Right cardiac atrium (tissue), 5 donors: ENCODE data around the gene NKAPL. TPM values are rescaled to one million over a fixed set of nuclear protein-coding genes. Genes with fewer than 3 reads are reported as not detected.

Experiments used
- ATAC-seq, 2 donors: fragments of 200-7000 bp; cut with Tn5 transposase; one replicate each; pipeline versions ENCODE4 v1.8.0 to v1.9.1; 2020; ENCODE audit warnings: moderate library complexity in 2 of 2, mild to moderate bottlenecking in 1 of 2
- DNase-seq, 3 donors: peaks; one replicate each; pipeline ENCODE4 v3.0.0-alpha.2; 2020
- H3K27ac ChIP-seq: one replicate; pipeline ENCODE4 v1.5.1; 2013; ENCODE audit warnings: mild to moderate bottlenecking, low read length, control low read depth, moderate library complexity
- H3K27me3 ChIP-seq: one replicate; pipeline ENCODE4 v1.6.1; 2013; ENCODE audit not compliant: control insufficient read depth, insufficient read depth
- H3K4me1 ChIP-seq: one replicate; pipeline ENCODE4 v1.6.1; 2013; ENCODE audit warnings: low read length; ENCODE audit not compliant: control insufficient read depth, insufficient read depth
- H3K4me3 ChIP-seq: one replicate; pipeline ENCODE4 v1.5.1; 2013; ENCODE audit warnings: low read length, control low read depth
- H3K9me3 ChIP-seq: one replicate; pipeline ENCODE4 v1.6.1; 2013; ENCODE audit warnings: low read length; ENCODE audit not compliant: control insufficient read depth
- WGBS: extraction: QIAGEN DNeasy Blood & Tissue Kit; methylation state at CpG from one replicate; pipeline ENCODE4 v1.1.7; 2013; 5-methylcytosine and 5-hydroxymethylcytosine counted together
- intact Hi-C, 4 donors: fragments of 100-400 bp; cut with DNase I; formaldehyde crosslinking; loops; one replicate each; pipeline versions ENCODE4 v1.11.0 to v1.14.0; 2022 to 2023
- polyA plus RNA-seq: library from polyadenylated mRNA; stranded (reverse); fragments of 200-250 nt; gene quantifications from one replicate; pipeline ENCODE4 v1.2.3, GENCODE V29; 2013
- total RNA-seq, 4 donors: library from RNA; stranded (reverse); fragmentation: NEBNext Ultra II Directional; extraction: Animal tissue kit (Norgen Biotek cat#: 25700); gene quantifications; one replicate each; pipeline ENCODE4 v1.2.1, GENCODE V29; 2021
- donor health status: healthy with polysubstance abuse.
- donor health status: DM: no; HTN: yes; CAD: no.
- donor health status: DM: no; HTN: no; CAD: no.
- donor health status: DM: no; HTN: yes; CAD: no; lungs with severe emphysema.
- donor health status: DM: yes; HTN: yes; CAD: no.

Gene NKAPL
- total and polyA plus RNA-seq, 5 donors: 5.5 to 6.4 (median 6.1) TPM

DNA sequence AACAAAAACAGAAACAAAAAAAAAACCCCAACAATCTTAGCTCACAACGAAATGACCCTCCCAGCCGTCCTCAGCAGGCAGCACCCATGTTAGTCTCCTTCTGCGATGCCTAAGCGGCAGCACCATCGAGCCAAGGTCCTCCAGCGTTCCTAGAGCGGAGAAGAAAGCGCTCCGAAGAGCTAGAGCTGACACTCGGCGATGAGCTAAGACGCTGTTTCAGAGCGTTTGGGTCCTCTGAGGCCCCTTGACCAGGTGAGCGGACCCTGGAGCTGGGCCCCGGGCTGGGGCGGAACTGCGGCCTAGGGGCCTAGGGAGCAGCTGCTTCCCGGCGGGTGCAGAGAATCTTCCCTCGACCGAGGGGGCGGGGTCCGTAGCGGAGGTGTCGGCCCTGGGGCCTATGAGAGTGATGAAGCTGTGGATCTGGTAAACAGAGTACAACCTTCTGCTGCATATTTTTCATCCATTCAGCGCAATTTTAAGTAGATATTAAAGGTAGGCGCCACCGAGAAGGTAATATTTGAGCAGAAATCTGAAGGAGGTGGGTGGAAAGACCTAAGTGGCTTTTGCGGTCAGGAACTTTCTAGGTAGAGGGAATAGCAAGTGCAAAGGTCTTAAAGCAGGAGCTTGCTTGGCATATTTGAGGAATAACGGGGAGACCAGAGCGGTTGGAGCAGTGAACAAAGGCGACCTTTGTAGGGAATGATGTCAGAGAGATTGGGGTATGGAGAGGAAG, 8.0 kb downstream of the NKAPL start, which contains the start of gene ZSCAN26:
Gene ZSCAN26, plus strand, starts transcription at position 182 of the 733 bp plus-strand sequence. CDS start 4,777 bp downstream, outside the sequence.
- Histone ChIP-seq H3K4me1 (peaks cover 2% of the 10 kb centered on the region), H3K4me3 (peak within 1 kb of the TSS; percentile 84), H3K27ac (peak within 1 kb of the TSS; percentile 97), H3K9me3 (no peaks in the 10 kb centered on the region), H3K27me3 (no peaks in the 10 kb centered on the region)
- peak; percentile 85 to 95 (median 94) for DNase-seq
- ATAC-seq: peak; percentile 98
- intact Hi-C loops: no loop called here
- under 1% methylated on average over 32 of the region's 32 CpGs for WGBS

- intact Hi-C loops: no loop called here
- WGBS: 1% methylated on average over 1 of the region's 1 CpG
Measured at GRCh38 chr6:28267695-28268059, 8.6 kb downstream of the NKAPL start.

GRCh38 chr6:28269492-28269891, 10.4 kb downstream of the NKAPL start:
- H3K9me3 ChIP-seq: no peaks in the 10 kb centered on the region
- peaks cover 2% of the 10 kb centered on the region for H3K4me1 ChIP-seq
- DNase-seq: no peak
- H3K4me3 ChIP-seq: no peak overlapping the region
- no peak overlapping the region for H3K27ac ChIP-seq
- intact Hi-C loops: no loop called here
- ATAC-seq: no peak
- H3K27me3 ChIP-seq: no peaks in the 10 kb centered on the region

More at GRCh38 chr6:28267695-28268059, 8.6 kb downstream of the NKAPL start:
- ATAC-seq (no peak), DNase-seq (no peak)
- peak overlapping the region; percentile 76 for H3K27ac ChIP-seq
- peak overlapping the region; percentile 84 for H3K4me3 ChIP-seq
- H3K27me3 ChIP-seq: no peaks in the 10 kb centered on the region
- H3K9me3 ChIP-seq: no peaks in the 10 kb centered on the region
- peaks cover 2% of the 10 kb centered on the region for H3K4me1 ChIP-seq

DNA sequence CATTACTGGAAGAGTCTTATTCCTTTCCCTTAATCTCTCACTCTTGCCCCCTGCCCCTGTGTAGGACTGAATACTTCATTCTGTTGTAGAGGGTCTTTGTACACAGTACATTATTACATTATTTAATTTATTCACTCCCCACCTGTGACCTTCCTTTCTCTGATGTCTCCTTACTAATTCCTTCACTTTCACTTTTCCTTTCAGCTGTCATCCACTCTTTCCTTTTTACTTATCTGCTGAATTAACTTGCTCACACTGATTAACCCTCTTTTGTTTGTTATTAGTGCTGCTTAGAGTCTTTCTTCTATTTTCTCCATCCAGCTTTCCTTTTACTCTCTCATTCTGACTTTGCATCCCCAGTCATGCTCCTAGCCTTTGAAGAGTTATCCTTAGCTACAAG, 15.8 kb downstream of the NKAPL start:
- Histone ChIP-seq H3K27me3 (no peaks in the 10 kb centered on the region), H3K4me1 (no peaks in the 10 kb centered on the region), H3K4me3 (no peak overlapping the region), H3K9me3 (no peaks in the 10 kb centered on the region), H3K27ac (no peak overlapping the region)
- no peak for DNase-seq
- intact Hi-C loops: loop anchor here in 1 of 4 donors (10.0 kb wide), 1 partner anchor 80 kb away; no protein-coding TSS in a partner anchor
- no peak for ATAC-seq

- Histone ChIP-seq H3K4me1 (no peaks in the 10 kb centered on the region), H3K4me3 (no peak overlapping the region), H3K9me3 (no peaks in the 10 kb centered on the region), H3K27ac (no peak overlapping the region), H3K27me3 (no peaks in the 10 kb centered on the region)
- ATAC-seq (no peak), DNase-seq (no peak)
- intact Hi-C loops: loop anchor here in 1 of 4 donors (10.0 kb wide), 1 partner anchor 77 kb away; no protein-coding TSS in a partner anchor
- 66% methylated on average over 3 of the region's 3 CpGs for WGBS
Measured at GRCh38 chr6:28277746-28278145, 18.6 kb downstream of the NKAPL start.

DNA sequence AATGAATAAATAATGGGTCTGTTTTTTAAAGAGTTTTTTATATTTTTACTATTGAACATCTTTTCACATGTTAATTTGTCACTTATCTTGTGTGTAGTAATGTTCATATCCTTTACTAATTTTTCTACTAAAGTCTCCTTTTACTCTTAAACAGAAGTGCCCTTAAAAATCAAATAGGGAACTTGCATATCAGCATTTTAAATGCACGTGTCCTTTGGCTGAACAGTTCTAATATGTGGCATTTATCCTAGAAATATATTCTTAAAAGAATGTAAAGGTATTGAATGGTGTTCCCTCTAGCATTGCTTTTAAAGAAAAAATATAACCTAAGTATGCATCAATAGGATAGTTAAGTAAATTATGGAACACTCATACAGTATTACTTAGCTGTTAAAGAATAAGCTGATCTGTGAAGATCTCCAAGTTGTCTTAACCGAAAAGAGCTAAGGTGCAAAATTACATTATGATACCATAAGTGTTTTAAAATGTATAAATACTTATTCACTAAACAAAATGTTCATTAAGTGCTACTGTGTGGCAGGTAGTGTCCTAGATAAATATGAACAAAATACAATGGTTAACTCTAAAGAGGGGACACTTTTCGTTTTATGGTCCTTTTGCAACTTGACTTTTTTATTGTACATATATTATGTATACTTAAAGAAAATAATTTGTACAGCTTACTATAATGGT, 21.6 kb downstream of the NKAPL start:
- H3K9me3 ChIP-seq: no peaks in the 10 kb centered on the region
- H3K4me3 ChIP-seq: peak overlapping the region; percentile 97
- intact Hi-C loops: loop anchor here in 1 of 4 donors (5.0 kb wide), 1 partner anchor 77 kb away; no protein-coding TSS in a partner anchor
- DNase-seq: no peak
- no peaks in the 10 kb centered on the region for H3K27me3 ChIP-seq
- 36% methylated on average over 3 of the region's 3 CpGs for WGBS
- no peak overlapping the region for H3K27ac ChIP-seq
- no peak for ATAC-seq
- no peaks in the 10 kb centered on the region for H3K4me1 ChIP-seq

DNA sequence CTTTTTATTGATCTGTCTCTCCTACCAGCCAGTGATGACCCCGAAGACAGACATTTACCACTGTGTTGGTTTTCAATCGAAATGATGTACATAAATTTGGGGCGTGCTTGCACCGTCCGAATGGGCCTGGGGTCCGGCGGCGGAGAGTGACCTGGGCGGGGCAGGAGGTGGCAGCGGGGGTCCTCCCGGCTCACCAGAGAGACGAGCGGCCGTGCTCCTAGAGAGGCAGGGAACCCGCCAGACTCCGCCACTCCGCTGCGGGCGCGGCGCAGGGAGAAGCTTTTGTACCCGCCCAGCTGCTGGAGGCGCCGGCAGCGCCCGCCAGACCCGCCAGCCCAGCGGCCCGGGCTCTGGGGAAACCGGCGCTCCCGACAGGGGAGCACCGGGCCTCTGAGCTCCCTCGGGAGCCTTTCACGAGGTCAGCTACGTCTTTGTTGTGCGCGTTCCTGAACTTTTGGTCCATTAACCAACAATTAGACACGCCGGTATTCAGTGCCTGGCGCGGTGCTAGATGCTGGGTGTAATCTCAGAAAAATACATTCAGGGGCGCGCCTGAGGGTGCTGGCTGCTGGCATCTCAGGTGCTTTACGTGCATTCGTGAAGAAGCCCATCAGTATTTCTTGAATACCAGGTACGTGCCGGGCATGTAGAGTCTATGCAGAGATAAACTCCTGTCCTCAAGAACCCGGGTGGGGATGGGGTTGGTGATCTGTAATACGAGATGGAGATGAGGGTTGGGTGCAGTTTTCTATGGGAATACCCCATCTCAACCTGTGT, 22.4 kb downstream of the NKAPL start, which contains the start of gene PGBD1:
Gene PGBD1, plus strand, starts transcription at position 285 of the 777 bp plus-strand sequence. CDS start 2,242 bp downstream, outside the sequence.
- no peaks in the 10 kb centered on the region for H3K27me3 ChIP-seq
- no peak within 1 kb of the TSS for H3K27ac ChIP-seq
- H3K9me3 ChIP-seq: no peaks in the 10 kb centered on the region
- WGBS: under 1% methylated on average over 50 of the region's 50 CpGs
- intact Hi-C loops: loop anchor here in 1 of 4 donors (5.0 kb wide), 1 partner anchor 76 kb away; no protein-coding TSS in a partner anchor
- DNase-seq (peak; percentile 88 to 94 (median 94)), ATAC-seq (peak; percentile 97 to 98)
- H3K4me1 ChIP-seq: no peaks in the 10 kb centered on the region
- peak within 1 kb of the TSS; percentile 97 for H3K4me3 ChIP-seq

- intact Hi-C loops: loop anchor here in 1 of 4 donors (5.0 kb wide), 1 partner anchor 74 kb away; no protein-coding TSS in a partner anchor
- no peak for ATAC-seq
Measured at GRCh38 chr6:28282926-28283325, 23.8 kb downstream of the NKAPL start.

DNA sequence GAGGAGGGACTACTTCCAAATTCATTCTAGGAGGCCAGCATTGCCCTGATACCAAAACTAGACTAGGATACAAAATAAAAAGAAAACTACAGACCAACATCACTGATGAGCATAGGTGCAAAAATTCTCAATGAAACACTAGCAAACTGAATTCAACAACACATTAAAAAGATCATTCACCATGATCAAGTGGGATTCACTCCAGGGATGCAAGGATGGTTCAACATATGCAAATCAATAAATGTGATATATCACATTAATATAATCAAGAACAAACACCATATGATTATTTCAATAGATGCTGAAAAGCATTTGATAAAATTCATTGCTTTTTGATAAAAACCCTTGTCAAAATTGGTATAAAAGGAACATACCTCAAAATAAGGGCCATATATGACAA, 32.5 kb downstream of the NKAPL start:
- Histone ChIP-seq H3K27me3 (no peaks in the 10 kb centered on the region), H3K9me3 (no peaks in the 10 kb centered on the region), H3K4me1 (no peaks in the 10 kb centered on the region), H3K27ac (no peak overlapping the region), H3K4me3 (no peak overlapping the region)
- ATAC-seq (no peak), DNase-seq (no peak)
- intact Hi-C loops: no loop called here

More at GRCh38 chr6:28282926-28283325, 23.8 kb downstream of the NKAPL start:
- Histone ChIP-seq H3K27me3 (no peaks in the 10 kb centered on the region), H3K9me3 (no peaks in the 10 kb centered on the region), H3K4me3 (no peak overlapping the region), H3K27ac (no peak overlapping the region), H3K4me1 (no peaks in the 10 kb centered on the region)
- 96% methylated on average over 2 of the region's 2 CpGs for WGBS
- no peak for DNase-seq

- Histone ChIP-seq H3K27me3 (no peaks in the 10 kb centered on the region), H3K27ac (no peak overlapping the region), H3K4me3 (no peak overlapping the region), H3K9me3 (no peaks in the 10 kb centered on the region), H3K4me1 (no peaks in the 10 kb centered on the region)
- 95% methylated on average over 5 of the region's 5 CpGs for WGBS
- intact Hi-C loops: no loop called here
- ATAC-seq (no peak), DNase-seq (no peak)
Measured at GRCh38 chr6:28295326-28295725, 36.2 kb downstream of the NKAPL start.
